GM19238 (cell line): ENCODE results near the gene RGS6.

Experiments
- DNase-seq: peaks from one replicate; pipeline ENCODE4 v3.0.0; 2011; ENCODE audit warnings: low spot score; ENCODE audit not compliant: insufficient read length

RGS6 gene

GRCh38 chr14:72495668-72496067 lies 563.4 kb downstream of the RGS6 start:
- no peak for DNase-seq

- DNase-seq: no peak
These were observed 566.4 kb downstream of the RGS6 start for GRCh38 chr14:72498646-72499045.

GRCh38 chr14:72499746-72500145 lies 567.5 kb downstream of the RGS6 start:
- no peak for DNase-seq

GRCh38 chr14:72500234-72500838 lies 568.1 kb downstream of the RGS6 start:
- DNase-seq: no peak

GRCh38 chr14:72501439-72501838 lies 569.2 kb downstream of the RGS6 start:
- DNase-seq: no peak

GRCh38 chr14:72503271-72503670 lies 571.0 kb downstream of the RGS6 start:
- no peak for DNase-seq

- no peak for DNase-seq
These were observed 571.6 kb downstream of the RGS6 start for GRCh38 chr14:72503696-72504368.

GRCh38 chr14:72510566-72510965 lies 578.3 kb downstream of the RGS6 start:
- DNase-seq: no peak

GRCh38 chr14:72512281-72512680 lies 580.1 kb downstream of the RGS6 start:
- DNase-seq: no peak

- DNase-seq: no peak
These were observed 580.7 kb downstream of the RGS6 start for GRCh38 chr14:72512925-72513324.

- no peak for DNase-seq
These were observed 581.1 kb downstream of the RGS6 start for GRCh38 chr14:72513346-72513745.

- no peak for DNase-seq
These were observed 581.9 kb downstream of the RGS6 start for GRCh38 chr14:72513965-72514659.

- DNase-seq: no peak
These were observed 582.4 kb downstream of the RGS6 start for GRCh38 chr14:72514660-72515025.

- DNase-seq: no peak
These were observed 583.8 kb downstream of the RGS6 start for GRCh38 chr14:72515779-72516770.

- DNase-seq: no peak
These were observed 584.9 kb downstream of the RGS6 start for GRCh38 chr14:72516936-72517700.

GRCh38 chr14:72517736-72518135 lies 585.5 kb downstream of the RGS6 start:
- no peak for DNase-seq

- peak; percentile 32 for DNase-seq
These were observed 586.7 kb downstream of the RGS6 start for GRCh38 chr14:72518809-72519377.

- no peak for DNase-seq
These were observed 587.3 kb downstream of the RGS6 start for GRCh38 chr14:72519543-72519942.

- DNase-seq: no peak
These were observed 588.8 kb downstream of the RGS6 start for GRCh38 chr14:72521045-72521444.

- DNase-seq: no peak
These were observed 589.9 kb downstream of the RGS6 start for GRCh38 chr14:72521968-72522741.
